GM12878 (cell line): ENCODE results near the gene FMNL2.
A peak's percentile ranks its signal among the peaks of the same experiment; 100 is the strongest.

Source experiments
- CTCF ChIP-seq, 3 experiments: IDR thresholded peaks in 2 of 3; conservative IDR thresholded peaks in 1 of 3; 2 replicates each; pipeline ENCODE4 v1.5.1; 2011; ENCODE audit warnings: low read depth in 3 of 3, low read length in 3 of 3, mild to moderate bottlenecking in 3 of 3, control low read depth in 2 of 3, moderate library complexity in 2 of 3, inconsistent platforms in 1 of 3, mixed read lengths in 1 of 3; ENCODE audit not compliant: control insufficient read depth in 2 of 3, insufficient read depth in 1 of 3; ENCODE audit errors: extremely low read depth in 1 of 3
- RCOR1 ChIP-seq: conservative IDR thresholded peaks from 2 replicates; pipeline ENCODE4 v1.6.1; 2012; ENCODE audit warnings: low read depth, low read length, improper control_type of control experiment
- RELA ChIP-seq: fragments of 450-650 bp; IDR thresholded peaks from 2 replicates; pipeline ENCODE4 v1.8.0; 2014; ENCODE audit warnings: borderline replicate concordance; ENCODE audit not compliant: partially characterized antibody
- RFX5 ChIP-seq: IDR thresholded peaks from 2 replicates; pipeline ENCODE4 v1.6.1; 2011; ENCODE audit warnings: low read depth, low read length, improper control_type of control experiment
- ZBTB4 ChIP-seq: fragments of 450-650 bp; formaldehyde crosslinking; IDR thresholded peaks from 2 replicates; pipeline ENCODE4 v1.4.0; 2022; ENCODE audit warnings: mild to moderate bottlenecking, moderate library complexity

- TF ChIP-seq RELA: no peak
- no peak for TF ChIP-seq RCOR1
- 0 out of 6 replicates have a peak, but pooled peaks of 1 of the 3 experiments have one; percentile 1 for TF ChIP-seq CTCF (IDR thresholded peaks at IDR 0.05 in 2 of 3, conservative IDR thresholded peaks at IDR 0.05 in 1 of 3; ENCODE audit: control insufficient read depth in 2 of 3, extremely low read depth in 1 of 3, insufficient read depth in 1 of 3, low read depth in 3 of 3, low read length in 3 of 3)
- no peak for TF ChIP-seq RFX5
- TF ChIP-seq ZBTB4 (CRISPR knock-in tag): no peak
Measured at GRCh38 chr2:152407204-152407721, 72.3 kb downstream of the FMNL2 start.
